ENCODE data around the gene OPN1MW3.
A peak's percentile ranks its signal among the peaks of the same experiment; 100 is the strongest.
"Not testable (repeated sequence)": the region's sequence is repeated elsewhere in the genome, so short reads cannot be mapped to it uniquely, and the experiment has no call there.

Gene OPN1MW3

GRCh38 chrX:154257282-154257681 lies at the start of gene OPN1MW3:
Gene OPN1MW3 (plus strand): TSS chrX:154257582. CDS start chrX:154257620, 38 bp downstream.
- not testable (repeated sequence) for DNase-seq (ENCODE audit: low spot score); H3K4me1 Mint-ChIP-seq (ENCODE audit: low read depth); H3K4me3 Mint-ChIP-seq; H3K27me3 Mint-ChIP-seq (ENCODE audit: low read depth); H3K9me3 Mint-ChIP-seq; H3K36me3 Mint-ChIP-seq (ENCODE audit: low read depth); H3K27ac Mint-ChIP-seq

- H3K4me3 Mint-ChIP-seq; H3K27me3 Mint-ChIP-seq (ENCODE audit: low read depth); H3K4me1 Mint-ChIP-seq (ENCODE audit: low read depth); H3K9me3 Mint-ChIP-seq; H3K36me3 Mint-ChIP-seq (ENCODE audit: low read depth); DNase-seq (ENCODE audit: low spot score): not testable (repeated sequence)
- peak overlapping the region; percentile 67 for H3K27ac Mint-ChIP-seq
Observed at GRCh38 chrX:154209670-154210418, 47.5 kb upstream of the OPN1MW3 start.

GRCh38 chrX:154211057-154211456 lies 46.3 kb upstream of the OPN1MW3 start:
- not testable (repeated sequence) for H3K36me3 Mint-ChIP-seq (ENCODE audit: low read depth); H3K27ac Mint-ChIP-seq; DNase-seq (ENCODE audit: low spot score); H3K4me1 Mint-ChIP-seq (ENCODE audit: low read depth); H3K9me3 Mint-ChIP-seq; H3K4me3 Mint-ChIP-seq; H3K27me3 Mint-ChIP-seq (ENCODE audit: low read depth)

- H3K9me3 Mint-ChIP-seq; H3K4me1 Mint-ChIP-seq (ENCODE audit: low read depth); H3K27ac Mint-ChIP-seq; H3K27me3 Mint-ChIP-seq (ENCODE audit: low read depth); H3K36me3 Mint-ChIP-seq (ENCODE audit: low read depth); H3K4me3 Mint-ChIP-seq; DNase-seq (ENCODE audit: low spot score): not testable (repeated sequence)
Observed at GRCh38 chrX:154211499-154211898, 45.9 kb upstream of the OPN1MW3 start.

- not testable (repeated sequence) for H3K27ac Mint-ChIP-seq; H3K36me3 Mint-ChIP-seq (ENCODE audit: low read depth); H3K4me1 Mint-ChIP-seq (ENCODE audit: low read depth)
Observed at GRCh38 chrX:154219456-154219855, 37.9 kb upstream of the OPN1MW3 start, which contains the start of gene OPN1MW2. Gene OPN1MW2 (plus strand): TSS chrX:154219756. CDS start chrX:154219816, 60 bp downstream.

GRCh38 chrX:154225292-154225691 lies 32.1 kb upstream of the OPN1MW3 start:
- not testable (repeated sequence) for H3K4me3 Mint-ChIP-seq; DNase-seq (ENCODE audit: low spot score); H3K36me3 Mint-ChIP-seq (ENCODE audit: low read depth)

More at GRCh38 chrX:154219456-154219855, 37.9 kb upstream of the OPN1MW3 start, which contains the start of gene OPN1MW2:
- H3K27me3 Mint-ChIP-seq (ENCODE audit: low read depth); DNase-seq (ENCODE audit: low spot score); H3K4me3 Mint-ChIP-seq; H3K9me3 Mint-ChIP-seq: not testable (repeated sequence)

GRCh38 chrX:154226706-154227105 lies 30.7 kb upstream of the OPN1MW3 start:
- H3K9me3 Mint-ChIP-seq; H3K36me3 Mint-ChIP-seq (ENCODE audit: low read depth); H3K4me3 Mint-ChIP-seq; DNase-seq (ENCODE audit: low spot score); H3K27me3 Mint-ChIP-seq (ENCODE audit: low read depth); H3K27ac Mint-ChIP-seq; H3K4me1 Mint-ChIP-seq (ENCODE audit: low read depth): not testable (repeated sequence)

More at GRCh38 chrX:154225292-154225691, 32.1 kb upstream of the OPN1MW3 start:
- not testable (repeated sequence) for H3K27me3 Mint-ChIP-seq (ENCODE audit: low read depth); H3K27ac Mint-ChIP-seq; H3K4me1 Mint-ChIP-seq (ENCODE audit: low read depth); H3K9me3 Mint-ChIP-seq

- H3K4me3 Mint-ChIP-seq; H3K27ac Mint-ChIP-seq; H3K27me3 Mint-ChIP-seq (ENCODE audit: low read depth); H3K4me1 Mint-ChIP-seq (ENCODE audit: low read depth); DNase-seq (ENCODE audit: low spot score); H3K36me3 Mint-ChIP-seq (ENCODE audit: low read depth); H3K9me3 Mint-ChIP-seq: not testable (repeated sequence)
Observed at GRCh38 chrX:154231443-154231842, 25.9 kb upstream of the OPN1MW3 start.

- not testable (repeated sequence) for H3K9me3 Mint-ChIP-seq; H3K27ac Mint-ChIP-seq; H3K4me3 Mint-ChIP-seq; DNase-seq (ENCODE audit: low spot score); H3K27me3 Mint-ChIP-seq (ENCODE audit: low read depth); H3K4me1 Mint-ChIP-seq (ENCODE audit: low read depth); H3K36me3 Mint-ChIP-seq (ENCODE audit: low read depth)
Observed at GRCh38 chrX:154233620-154234019, 23.8 kb upstream of the OPN1MW3 start.

- not testable (repeated sequence) for H3K36me3 Mint-ChIP-seq (ENCODE audit: low read depth); H3K27ac Mint-ChIP-seq; H3K4me1 Mint-ChIP-seq (ENCODE audit: low read depth); DNase-seq (ENCODE audit: low spot score); H3K27me3 Mint-ChIP-seq (ENCODE audit: low read depth); H3K4me3 Mint-ChIP-seq; H3K9me3 Mint-ChIP-seq
Observed at GRCh38 chrX:154238939-154239559, 18.3 kb upstream of the OPN1MW3 start.

GRCh38 chrX:154239982-154240503 lies 17.3 kb upstream of the OPN1MW3 start:
- H3K36me3 Mint-ChIP-seq (ENCODE audit: low read depth); H3K4me1 Mint-ChIP-seq (ENCODE audit: low read depth); H3K4me3 Mint-ChIP-seq; H3K27me3 Mint-ChIP-seq (ENCODE audit: low read depth); DNase-seq (ENCODE audit: low spot score); H3K27ac Mint-ChIP-seq; H3K9me3 Mint-ChIP-seq: not testable (repeated sequence)

GRCh38 chrX:154247377-154248045 lies 9.9 kb upstream of the OPN1MW3 start:
- not testable (repeated sequence) for H3K27ac Mint-ChIP-seq; H3K36me3 Mint-ChIP-seq (ENCODE audit: low read depth); H3K4me1 Mint-ChIP-seq (ENCODE audit: low read depth); H3K4me3 Mint-ChIP-seq; DNase-seq (ENCODE audit: low spot score); H3K27me3 Mint-ChIP-seq (ENCODE audit: low read depth); H3K9me3 Mint-ChIP-seq

GRCh38 chrX:154248076-154248475 lies 9.3 kb upstream of the OPN1MW3 start:
- H3K4me1 Mint-ChIP-seq (ENCODE audit: low read depth); H3K4me3 Mint-ChIP-seq; H3K27ac Mint-ChIP-seq; H3K36me3 Mint-ChIP-seq (ENCODE audit: low read depth); H3K27me3 Mint-ChIP-seq (ENCODE audit: low read depth); DNase-seq (ENCODE audit: low spot score); H3K9me3 Mint-ChIP-seq: not testable (repeated sequence)

- not testable (repeated sequence) for DNase-seq (ENCODE audit: low spot score); H3K4me3 Mint-ChIP-seq; H3K27ac Mint-ChIP-seq; H3K27me3 Mint-ChIP-seq (ENCODE audit: low read depth); H3K4me1 Mint-ChIP-seq (ENCODE audit: low read depth); H3K9me3 Mint-ChIP-seq; H3K36me3 Mint-ChIP-seq (ENCODE audit: low read depth)
Observed at GRCh38 chrX:154258711-154259110, 1.3 kb downstream of the OPN1MW3 start.

Measured in T-helper 2 cell treated with Interferon-gamma antibody and Interleukin-4, amounts not matched to agents 5 μg/mL and 100 μg/mL, for 36 hours (primary cell).